ENCODE results near the gene MAML3.

Gene MAML3

GRCh38 chr4:140028676-140029517 is 125.1 kb downstream of the MAML3 start:
- no peaks in the 10 kb centered on the region for H3K36me3 Mint-ChIP-seq (ENCODE audit: low read depth)
- H3K27ac Mint-ChIP-seq = no peak overlapping the region
- no peak overlapping the region for H3K4me3 Mint-ChIP-seq
- H3K27me3 Mint-ChIP-seq (ENCODE audit: low read depth) = peaks cover 66% of the 10 kb centered on the region
- H3K9me3 Mint-ChIP-seq = no peaks in the 10 kb centered on the region
- H3K4me1 Mint-ChIP-seq (ENCODE audit: low read depth) = no peaks in the 10 kb centered on the region

- Mint-ChIP-seq H3K27me3 (ENCODE audit: low read depth) (peaks cover 62% of the 10 kb centered on the region), H3K4me1 (ENCODE audit: low read depth) (no peaks in the 10 kb centered on the region), H3K4me3 (no peak overlapping the region), H3K9me3 (no peaks in the 10 kb centered on the region), H3K27ac (no peak overlapping the region), H3K36me3 (ENCODE audit: low read depth) (no peaks in the 10 kb centered on the region)
Measured at GRCh38 chr4:140028101-140028500, 125.9 kb downstream of the MAML3 start.

GRCh38 chr4:140027101-140027500 is 126.9 kb downstream of the MAML3 start:
- no peaks in the 10 kb centered on the region for H3K36me3 Mint-ChIP-seq (ENCODE audit: low read depth)
- no peaks in the 10 kb centered on the region for H3K9me3 Mint-ChIP-seq
- H3K27ac Mint-ChIP-seq = no peak overlapping the region
- H3K27me3 Mint-ChIP-seq (ENCODE audit: low read depth) = peaks cover 63% of the 10 kb centered on the region
- H3K4me1 Mint-ChIP-seq (ENCODE audit: low read depth) = no peaks in the 10 kb centered on the region
- no peak overlapping the region for H3K4me3 Mint-ChIP-seq

GRCh38 chr4:140025470-140025869 is 128.5 kb downstream of the MAML3 start:
- Mint-ChIP-seq H3K36me3 (ENCODE audit: low read depth) (no peaks in the 10 kb centered on the region), H3K4me1 (ENCODE audit: low read depth) (no peaks in the 10 kb centered on the region), H3K4me3 (no peak overlapping the region), H3K9me3 (no peaks in the 10 kb centered on the region), H3K27me3 (ENCODE audit: low read depth) (peaks cover 52% of the 10 kb centered on the region), H3K27ac (no peak overlapping the region)

- no peaks in the 10 kb centered on the region for H3K9me3 Mint-ChIP-seq
- no peaks in the 10 kb centered on the region for H3K4me1 Mint-ChIP-seq (ENCODE audit: low read depth)
- no peaks in the 10 kb centered on the region for H3K36me3 Mint-ChIP-seq (ENCODE audit: low read depth)
- H3K27me3 Mint-ChIP-seq (ENCODE audit: low read depth) = peaks cover 37% of the 10 kb centered on the region
- no peak overlapping the region for H3K4me3 Mint-ChIP-seq
- H3K27ac Mint-ChIP-seq = no peak overlapping the region
Measured at GRCh38 chr4:140020457-140021361, 133.3 kb downstream of the MAML3 start.

GRCh38 chr4:140019619-140020347 is 134.2 kb downstream of the MAML3 start:
- H3K36me3 Mint-ChIP-seq (ENCODE audit: low read depth) = no peaks in the 10 kb centered on the region
- H3K9me3 Mint-ChIP-seq = no peaks in the 10 kb centered on the region
- H3K27me3 Mint-ChIP-seq (ENCODE audit: low read depth) = peaks cover 31% of the 10 kb centered on the region
- H3K4me1 Mint-ChIP-seq (ENCODE audit: low read depth) = no peaks in the 10 kb centered on the region
- H3K4me3 Mint-ChIP-seq = no peak overlapping the region
- H3K27ac Mint-ChIP-seq = no peak overlapping the region

GRCh38 chr4:140018931-140019618 is 134.9 kb downstream of the MAML3 start:
- H3K4me3 Mint-ChIP-seq = no peak overlapping the region
- no peak overlapping the region for H3K27ac Mint-ChIP-seq
- H3K9me3 Mint-ChIP-seq = no peaks in the 10 kb centered on the region
- no peaks in the 10 kb centered on the region for H3K36me3 Mint-ChIP-seq (ENCODE audit: low read depth)
- peaks cover 34% of the 10 kb centered on the region for H3K27me3 Mint-ChIP-seq (ENCODE audit: low read depth)
- no peaks in the 10 kb centered on the region for H3K4me1 Mint-ChIP-seq (ENCODE audit: low read depth)

- Mint-ChIP-seq H3K36me3 (ENCODE audit: low read depth) (no peaks in the 10 kb centered on the region), H3K27me3 (ENCODE audit: low read depth) (peaks cover 43% of the 10 kb centered on the region), H3K4me3 (no peak overlapping the region), H3K9me3 (no peaks in the 10 kb centered on the region), H3K27ac (no peak overlapping the region), H3K4me1 (ENCODE audit: low read depth) (peaks cover 5% of the 10 kb centered on the region)
Measured at GRCh38 chr4:140014284-140014683, 139.7 kb downstream of the MAML3 start.

GRCh38 chr4:140012688-140013486 is 141.1 kb downstream of the MAML3 start:
- H3K4me3 Mint-ChIP-seq = no peak overlapping the region

GRCh38 chr4:140005699-140006098 is 148.3 kb downstream of the MAML3 start:
- no peaks in the 10 kb centered on the region for H3K9me3 Mint-ChIP-seq
- H3K4me1 Mint-ChIP-seq (ENCODE audit: low read depth) = no peaks in the 10 kb centered on the region
- H3K36me3 Mint-ChIP-seq (ENCODE audit: low read depth) = no peaks in the 10 kb centered on the region
- H3K27ac Mint-ChIP-seq = no peak overlapping the region
- no peak overlapping the region for H3K4me3 Mint-ChIP-seq
- peaks cover 41% of the 10 kb centered on the region for H3K27me3 Mint-ChIP-seq (ENCODE audit: low read depth)

More at GRCh38 chr4:140012688-140013486, 141.1 kb downstream of the MAML3 start:
- Mint-ChIP-seq H3K36me3 (ENCODE audit: low read depth) (no peaks in the 10 kb centered on the region), H3K9me3 (no peaks in the 10 kb centered on the region), H3K27ac (no peak overlapping the region), H3K4me1 (ENCODE audit: low read depth) (peaks cover 5% of the 10 kb centered on the region), H3K27me3 (ENCODE audit: low read depth) (peaks cover 45% of the 10 kb centered on the region)

GRCh38 chr4:140004922-140005627 is 148.9 kb downstream of the MAML3 start:
- H3K9me3 Mint-ChIP-seq = no peaks in the 10 kb centered on the region
- H3K36me3 Mint-ChIP-seq (ENCODE audit: low read depth) = no peaks in the 10 kb centered on the region
- no peak overlapping the region for H3K4me3 Mint-ChIP-seq
- no peak overlapping the region for H3K27ac Mint-ChIP-seq
- peaks cover 47% of the 10 kb centered on the region for H3K27me3 Mint-ChIP-seq (ENCODE audit: low read depth)
- no peaks in the 10 kb centered on the region for H3K4me1 Mint-ChIP-seq (ENCODE audit: low read depth)

GRCh38 chr4:140004549-140004895 is 149.5 kb downstream of the MAML3 start:
- H3K4me3 Mint-ChIP-seq = no peak overlapping the region
- H3K4me1 Mint-ChIP-seq (ENCODE audit: low read depth) = no peaks in the 10 kb centered on the region
- H3K9me3 Mint-ChIP-seq = no peaks in the 10 kb centered on the region
- H3K27me3 Mint-ChIP-seq (ENCODE audit: low read depth) = peaks cover 49% of the 10 kb centered on the region
- H3K36me3 Mint-ChIP-seq (ENCODE audit: low read depth) = no peaks in the 10 kb centered on the region
- H3K27ac Mint-ChIP-seq = no peak overlapping the region
